Stimulated activated CD8-positive, alpha-beta memory T cell treated with anti-CD3 and anti-CD28 coated beads, Interleukin-15, amount 100 ng/mL, for 48 hours (primary cell): ENCODE measurements around the gene RNASE11.
A peak's percentile ranks its signal among the peaks of the same experiment; 100 is the strongest.
"Not testable (repeated sequence)": the region's sequence is repeated elsewhere in the genome, so short reads cannot be mapped to it uniquely, and the experiment has no call there.

Experiments used
- DNase-seq, 2 donors: peaks; one replicate each; pipeline ENCODE4 v3.0.0-alpha.2; 2020; ENCODE audit warnings: low read depth in 2 of 2

RNASE11 gene

GRCh38 chr14:20587489-20588154, at the start of gene RNASE11:
Gene RNASE11 (minus strand): TSS chr14:20588001.
- no peak for DNase-seq

DNA sequence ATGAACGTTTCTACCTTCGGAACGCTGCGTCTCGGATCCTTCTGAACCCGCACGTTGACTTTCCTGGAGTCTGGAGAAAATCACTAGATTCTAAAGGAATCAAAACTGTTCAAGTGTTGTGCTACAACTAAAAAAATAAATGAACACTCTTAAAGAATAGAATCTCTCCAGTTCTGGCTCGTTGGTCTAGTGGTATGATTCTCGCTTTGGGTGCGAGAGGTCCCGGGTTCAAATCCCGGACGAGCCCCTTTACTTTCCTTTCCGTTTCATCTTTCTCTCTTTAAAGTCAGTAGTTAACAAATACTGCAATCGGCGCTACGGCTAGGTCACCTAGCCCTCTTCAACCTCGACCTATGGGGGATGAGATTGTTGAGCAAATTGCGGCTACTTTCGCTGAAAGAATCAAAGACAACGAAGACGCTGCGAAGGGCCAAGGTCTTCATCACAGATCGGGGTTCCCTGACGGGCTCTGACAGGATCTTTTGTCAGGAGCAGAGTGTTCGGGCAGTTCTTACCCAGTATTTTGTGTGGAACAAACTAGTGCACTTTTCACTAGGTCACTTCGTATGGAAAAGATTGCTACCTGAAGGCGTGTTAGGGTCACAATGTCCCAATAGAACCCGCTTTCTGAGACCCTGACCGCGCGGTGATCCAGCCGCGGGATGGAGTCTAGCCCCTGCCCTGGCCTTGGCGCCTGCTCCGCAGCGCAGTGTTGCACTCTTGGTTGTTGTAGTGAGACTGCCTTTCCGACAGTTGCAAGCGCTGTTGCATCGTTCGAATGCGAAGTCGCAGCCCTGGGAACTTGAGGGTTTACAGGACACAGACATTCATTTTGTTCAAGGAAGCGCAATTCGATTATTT, 45.3 kb upstream of the RNASE11 start:
- DNase-seq, result peak in 1 of 2 donors; percentile 56

DNA sequence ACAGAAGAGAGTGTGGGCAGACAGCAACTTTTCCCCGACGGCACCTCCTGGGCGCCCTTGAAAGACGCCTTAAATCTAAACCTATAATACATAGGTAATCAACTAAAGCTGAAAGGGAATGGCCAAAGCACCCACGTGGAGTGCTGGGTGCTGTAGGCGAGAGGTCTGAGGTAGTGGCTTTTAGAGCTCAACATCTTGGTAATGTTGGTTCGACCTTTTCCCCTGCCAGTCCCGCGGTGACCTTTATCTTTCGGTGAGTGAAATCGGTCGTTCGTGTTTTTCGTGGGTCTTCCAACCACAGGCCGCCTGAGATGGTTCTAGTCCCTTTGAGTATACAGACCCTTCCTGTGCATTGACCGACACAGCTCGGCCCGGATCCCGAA, 44.6 kb upstream of the RNASE11 start:
- no peak for DNase-seq

- DNase-seq, result no peak
Measured at GRCh38 chr14:20631880-20632389, 44.1 kb upstream of the RNASE11 start.

- no peak for DNase-seq
Measured at GRCh38 chr14:20631023-20631879, 43.5 kb upstream of the RNASE11 start.

GRCh38 chr14:20630340-20631022, 42.7 kb upstream of the RNASE11 start:
- no peak for DNase-seq

- no peak for DNase-seq
Measured at GRCh38 chr14:20628063-20628854, 40.5 kb upstream of the RNASE11 start.

DNA sequence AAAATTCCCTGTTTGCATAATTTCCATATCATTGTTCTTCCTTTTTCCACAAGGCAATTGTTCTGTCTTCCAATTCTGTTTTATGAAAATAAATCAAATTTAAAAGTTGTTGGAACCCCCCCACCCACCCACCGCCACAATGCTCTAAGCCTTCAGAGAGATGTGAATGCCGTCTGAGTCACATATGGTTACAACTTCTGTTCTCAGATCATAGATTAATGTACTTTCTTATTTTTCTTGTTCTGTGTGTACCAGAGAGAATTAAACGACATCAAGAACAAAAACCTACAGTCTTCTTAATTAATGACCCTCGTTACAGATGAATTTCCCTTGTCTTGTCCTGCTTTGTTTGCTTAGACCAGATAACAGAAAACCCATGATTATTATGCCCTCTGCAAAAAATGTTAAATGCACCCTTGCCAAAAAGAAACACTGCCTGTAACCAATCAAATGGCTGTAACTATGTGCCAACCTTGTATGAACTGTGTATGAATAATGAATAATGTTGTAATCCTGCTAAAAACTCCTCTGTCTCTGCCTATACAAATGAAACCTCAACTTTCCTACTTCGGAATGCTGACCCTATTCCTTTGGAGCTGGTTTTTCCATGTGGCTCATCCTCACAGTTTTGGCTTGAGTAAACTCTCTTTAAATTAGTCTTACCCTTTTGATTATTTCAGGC, 39.7 kb upstream of the RNASE11 start:
- DNase-seq, result no peak

- no peak for DNase-seq
Measured at GRCh38 chr14:20626274-20626673, 38.5 kb upstream of the RNASE11 start.

- DNase-seq, result no peak
Measured at GRCh38 chr14:20624495-20625070, 36.8 kb upstream of the RNASE11 start.

- no peak for DNase-seq
Measured at GRCh38 chr14:20623798-20624197, 36.0 kb upstream of the RNASE11 start.

DNA sequence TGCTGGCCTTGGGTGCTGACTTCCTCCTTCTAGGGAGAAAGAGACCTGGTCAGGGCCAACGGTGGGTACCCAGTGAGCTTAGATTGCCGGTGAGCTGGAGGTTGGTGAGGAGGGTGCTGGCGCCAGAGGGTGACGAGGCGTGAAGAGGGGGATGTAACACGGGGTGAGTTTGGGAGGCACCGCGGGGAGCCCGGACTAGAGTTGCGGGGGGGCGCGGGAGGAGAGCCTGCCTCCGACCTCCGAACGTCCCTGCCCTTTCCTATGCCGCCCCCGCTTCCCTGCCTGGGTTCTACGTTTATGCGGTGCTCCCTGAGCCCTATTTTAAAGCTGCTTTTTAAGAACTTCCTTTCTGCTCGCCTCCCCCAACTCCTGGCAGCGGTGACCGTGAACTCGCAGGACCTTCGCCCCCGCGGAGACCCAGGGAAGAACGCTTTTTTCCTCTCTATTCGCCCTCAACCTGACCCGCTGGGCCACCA, 35.1 kb upstream of the RNASE11 start:
- DNase-seq, result no peak

DNA sequence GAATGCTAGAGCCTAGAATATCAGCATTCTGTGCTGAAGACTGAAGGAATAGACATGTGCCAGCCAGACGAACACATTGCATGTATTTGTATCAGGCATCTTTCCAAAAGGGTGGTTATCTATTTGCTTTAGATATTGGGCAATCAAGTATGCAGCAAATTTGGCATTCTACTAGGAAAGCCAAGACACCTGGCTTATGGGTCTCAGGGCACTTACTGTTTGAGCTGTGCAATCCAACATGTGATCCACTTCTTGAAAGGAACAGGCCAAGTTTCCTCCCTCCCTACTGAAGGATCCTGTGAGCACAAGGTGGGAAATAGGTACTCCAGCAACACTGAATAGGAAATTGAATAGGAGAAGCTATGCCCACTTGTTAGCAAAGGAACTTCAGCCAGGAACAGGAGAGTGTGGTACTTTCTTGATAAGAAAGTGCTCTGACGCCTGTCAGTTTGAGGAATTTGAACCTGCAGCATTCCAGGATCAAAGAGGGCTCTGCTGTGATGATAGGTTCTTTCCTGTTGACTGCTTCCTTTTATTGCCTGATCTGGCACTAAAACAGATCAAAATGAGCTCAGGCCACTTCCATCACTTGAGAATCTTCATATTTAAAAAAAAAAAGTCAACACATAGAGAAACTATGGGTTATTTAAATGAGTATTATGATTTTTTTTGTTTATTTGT, 33.1 kb upstream of the RNASE11 start:
- no peak for DNase-seq

DNA sequence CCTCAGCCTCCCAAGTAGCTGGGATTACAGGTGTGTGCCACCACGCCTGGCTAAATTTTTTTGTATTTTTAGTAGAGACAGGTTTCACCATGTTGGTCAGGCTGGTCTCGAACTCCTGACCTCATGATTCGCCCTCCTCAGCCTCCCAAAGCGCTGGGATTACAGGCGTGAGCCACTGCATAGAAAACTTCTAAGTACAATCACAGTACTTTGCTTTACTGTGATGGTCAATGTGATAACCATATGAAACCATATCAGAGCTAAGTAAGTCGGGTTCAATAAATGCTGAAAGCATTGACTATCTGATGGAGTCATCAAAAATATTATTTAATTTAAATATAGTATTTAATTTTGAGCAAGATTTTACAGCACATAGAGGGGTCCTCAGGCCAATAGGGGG, 31.9 kb upstream of the RNASE11 start:
- not testable (repeated sequence) for DNase-seq

DNA sequence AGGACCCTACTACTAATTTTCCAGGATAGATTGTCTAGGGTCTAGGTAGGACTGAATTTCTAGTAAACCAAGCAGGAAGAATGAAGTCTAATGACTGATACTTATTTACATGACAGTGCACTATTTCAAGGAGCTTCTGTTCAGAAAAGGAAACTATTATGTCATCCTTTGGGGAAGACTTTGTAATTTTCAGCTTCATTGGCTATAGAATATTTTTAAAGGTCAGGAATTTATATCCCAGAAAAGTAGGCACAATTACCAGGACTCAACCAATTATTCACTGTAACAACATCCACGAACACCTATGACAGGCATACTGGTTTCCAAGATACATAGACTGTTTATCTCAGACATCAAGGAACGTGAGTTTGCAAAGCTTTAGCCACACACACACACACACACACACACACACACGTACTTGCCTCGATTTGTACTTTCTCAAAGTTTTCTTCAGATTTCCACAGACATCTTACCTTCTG, 30.5 kb upstream of the RNASE11 start:
- DNase-seq, result no peak

DNA sequence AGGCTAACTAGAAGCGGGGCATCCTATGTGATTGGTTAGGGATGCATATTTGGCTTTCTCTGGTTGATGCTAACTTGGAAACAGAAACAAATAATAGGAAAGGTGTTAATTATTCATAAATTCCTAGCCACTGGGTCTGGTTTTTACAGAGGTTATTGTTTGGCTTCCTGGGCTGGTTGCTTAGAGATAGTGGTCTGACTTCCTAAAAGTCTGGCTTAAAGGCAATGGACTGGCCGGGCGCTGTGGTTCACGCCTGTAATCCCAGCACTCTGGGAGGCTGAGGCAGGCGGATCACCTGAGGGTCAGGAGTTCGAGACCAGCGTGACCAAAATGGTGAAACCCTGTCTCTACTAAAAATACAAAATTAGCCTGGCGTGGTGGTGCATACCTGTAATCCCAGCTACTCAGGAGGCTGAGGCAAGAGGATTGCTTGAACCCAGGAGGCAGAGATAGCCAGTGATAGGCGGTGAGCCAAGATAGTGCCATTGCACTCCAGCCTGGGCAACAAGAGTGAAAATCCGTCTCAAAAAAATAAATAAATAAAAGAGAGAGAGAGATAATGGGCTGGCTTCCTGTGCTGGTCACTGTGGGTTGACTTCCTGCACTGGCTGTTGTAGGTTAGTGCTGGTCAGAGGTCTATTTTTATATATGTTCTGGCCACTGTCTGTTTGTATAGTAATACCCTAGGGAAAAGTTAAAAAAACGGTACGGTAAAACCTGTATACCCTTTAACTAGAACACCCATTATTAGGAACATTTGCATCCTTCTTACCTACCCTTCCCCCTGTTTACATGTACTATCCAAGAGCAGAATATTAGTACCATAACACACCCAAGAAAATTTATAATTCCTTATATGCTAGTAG, 29.6 kb upstream of the RNASE11 start:
- DNase-seq, result no peak

GRCh38 chr14:20615996-20616395, 28.2 kb upstream of the RNASE11 start:
- DNase-seq, result no peak
